Fibroblast of lung (primary cell): Measurements from ENCODE around the gene ABCB1. TPM values are rescaled to one million over a fixed set of nuclear protein-coding genes. Genes with fewer than 3 reads are reported as not detected.

ENCODE experiments used
- DNase-seq, 2 donors: peaks; one replicate each; pipeline versions ENCODE4 v3.0.0 to v3.0.0-alpha.2; 2010; ENCODE audit warnings: low read depth in 2 of 2
- H2AFZ ChIP-seq: 2 replicates; pipeline ENCODE4 v1.5.1; 2012; ENCODE audit warnings: low read length, control low read depth, inconsistent platforms
- H3K27ac ChIP-seq: 2 replicates; pipeline ENCODE4 v1.5.1; 2011; ENCODE audit warnings: low read length, control low read depth; ENCODE audit not compliant: insufficient read depth
- H3K27me3 ChIP-seq: 2 replicates; pipeline ENCODE4 v1.5.1; 2011; ENCODE audit warnings: mild to moderate bottlenecking, low read length; ENCODE audit not compliant: control insufficient read depth, insufficient read depth
- H3K36me3 ChIP-seq: 2 replicates; pipeline ENCODE4 v1.5.1; 2011; ENCODE audit warnings: low read length; ENCODE audit not compliant: control insufficient read depth, insufficient read depth
- H3K4me1 ChIP-seq: 2 replicates; pipeline ENCODE4 v1.5.1; 2011; ENCODE audit warnings: low read length; ENCODE audit not compliant: control insufficient read depth, insufficient read depth; ENCODE audit errors: extremely low read depth
- H3K4me2 ChIP-seq: 2 replicates; pipeline ENCODE4 v1.5.1; 2011; ENCODE audit warnings: low read length, control low read depth; ENCODE audit not compliant: insufficient read depth; ENCODE audit errors: extremely low read depth
- H3K4me3 ChIP-seq, 4 experiments: fragments of 200-600 bp in 1 of 4; sonication (generic) in 1 of 4; replicated peaks in 1 of 4; 2 replicates each; pipeline ENCODE4 v1.5.1; 2011 to 2016; ENCODE audit warnings: low read length in 4 of 4, low read depth in 3 of 4, mild to moderate bottlenecking in 3 of 4, control low read depth in 2 of 4, inconsistent platforms in 1 of 4, mixed read lengths in 1 of 4; ENCODE audit not compliant: insufficient read depth in 1 of 4; ENCODE audit errors: control extremely low read depth in 1 of 4
- H3K79me2 ChIP-seq: 2 replicates; pipeline ENCODE4 v1.5.1; 2012; ENCODE audit warnings: mild to moderate bottlenecking, low read length, inconsistent platforms; ENCODE audit not compliant: control insufficient read depth, insufficient read depth
- H3K9ac ChIP-seq: 2 replicates; pipeline ENCODE4 v1.5.1; 2011; ENCODE audit warnings: mild to moderate bottlenecking, low read length, control low read depth; ENCODE audit not compliant: insufficient read depth
- H3K9me3 ChIP-seq: 2 replicates; pipeline ENCODE4 v1.5.1; 2012; ENCODE audit warnings: low read depth, low read length; ENCODE audit not compliant: control insufficient read depth, insufficient read depth
- H4K20me1 ChIP-seq: 2 replicates; pipeline ENCODE4 v1.5.1; 2011; ENCODE audit warnings: low read length; ENCODE audit not compliant: control insufficient read depth, insufficient read depth; ENCODE audit errors: extremely low read depth
- CTCF ChIP-seq, 2 donors: IDR thresholded peaks in 1 of 2; conservative IDR thresholded peaks in 1 of 2; 1 replicate in 1 of 2; 2 replicates in 1 of 2; pipeline ENCODE4 v1.5.1; 2011 to 2012; ENCODE audit warnings: low read length in 2 of 2, control low read depth in 1 of 2, inconsistent platforms in 1 of 2, low read depth in 1 of 2, mild to moderate bottlenecking in 1 of 2
- EZH2 ChIP-seq: IDR thresholded peaks from 2 replicates; pipeline ENCODE4 v1.5.1; 2012; ENCODE audit warnings: low read length, control low read depth, mild to moderate bottlenecking; ENCODE audit errors: missing control alignments
- polyA plus RNA-seq, 2 donors: library from polyadenylated mRNA; depleted of rRNA in 1 of 2; stranded (reverse) in 1 of 2; unstranded in 1 of 2; fragments of >200 nt; gene quantifications; 2 replicates each; pipeline ENCODE4 v1.2.1, GENCODE V29; 2011 to 2012; ENCODE audit warnings: missing spikeins in 1 of 2
- total RNA-seq: library from RNA; depleted of rRNA; stranded (reverse); fragments of >200 nt; gene quantifications from 2 replicates; pipeline ENCODE4 v1.2.1, GENCODE V29; 2014

ABCB1 gene
- total and polyA plus RNA-seq, 2 donors (not counting 1 experiment from before 2014, with no cell fraction given), result 1.1 to 4.8 TPM

DNA sequence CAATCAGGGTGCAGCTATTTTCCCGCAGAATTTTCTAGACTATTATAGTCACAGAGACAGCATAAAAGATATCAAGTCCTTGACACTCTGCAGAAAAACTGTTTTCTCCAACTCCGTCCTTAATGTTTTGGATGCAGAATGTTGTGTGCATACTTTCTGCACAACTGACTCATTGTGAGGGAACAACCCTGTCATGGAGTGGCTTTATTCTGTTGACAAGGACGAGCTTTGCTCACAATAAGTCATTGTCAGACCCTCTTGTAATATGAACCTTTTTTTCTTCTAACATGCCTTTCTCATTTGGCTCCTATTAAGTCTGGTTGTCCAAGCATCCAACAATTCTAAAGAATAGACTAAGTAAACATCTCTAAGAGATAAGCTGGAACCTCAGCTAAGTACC lies 142.5 kb downstream of the ABCB1 start:
- Histone ChIP-seq H3K27ac (no peak overlapping the region), H3K4me2 (no peak overlapping the region), H4K20me1 (no peaks in the 10 kb centered on the region), H3K4me3 (no peak overlapping the region), H3K4me1 (no peaks in the 10 kb centered on the region), H3K9ac (no peak overlapping the region), H3K79me2 (no peaks in the 10 kb centered on the region), H2AFZ (no peak overlapping the region), H3K27me3 (no peaks in the 10 kb centered on the region), H3K36me3 (no peaks in the 10 kb centered on the region), H3K9me3 (no peaks in the 10 kb centered on the region)
- TF ChIP-seq CTCF (conservative IDR thresholded peaks at IDR 0.05 in 1 of 2, IDR thresholded peaks at IDR 0.05 in 1 of 2; ENCODE audit: low read depth in 1 of 2, low read length in 2 of 2) (no peak), EZH2 (no peak)
- DNase-seq, result peak in 1 of 2 donors; percentile 4

DNA sequence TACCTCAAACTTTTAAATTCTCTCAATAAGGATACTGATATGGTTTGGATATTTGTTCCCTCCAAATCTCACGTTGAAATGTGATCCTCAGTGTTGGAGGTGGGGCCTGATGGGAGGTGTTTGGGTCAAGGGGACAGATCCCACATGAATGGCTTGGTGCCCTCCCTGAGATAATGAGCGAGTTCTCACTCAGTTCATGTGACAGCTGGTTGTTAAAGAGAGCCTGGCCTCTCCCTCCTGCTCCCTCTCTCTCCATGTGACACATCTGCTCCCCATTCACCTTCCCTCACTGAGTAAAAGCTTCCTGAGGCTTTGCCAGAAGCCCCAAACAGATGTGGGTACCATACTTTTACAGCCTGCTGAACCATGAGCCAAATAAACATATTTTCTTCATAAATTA lies 144.4 kb downstream of the ABCB1 start:
- H3K36me3 ChIP-seq, result no peaks in the 10 kb centered on the region
- no peaks in the 10 kb centered on the region for H3K79me2 ChIP-seq
- no peaks in the 10 kb centered on the region for H3K27me3 ChIP-seq
- H2AFZ ChIP-seq, result no peak overlapping the region
- H3K4me3 ChIP-seq, result no peak overlapping the region
- no peaks in the 10 kb centered on the region for H3K4me1 ChIP-seq
- no peak overlapping the region for H3K27ac ChIP-seq
- H4K20me1 ChIP-seq, result no peaks in the 10 kb centered on the region
- H3K9ac ChIP-seq, result no peak overlapping the region
- H3K4me2 ChIP-seq, result no peak overlapping the region
- H3K9me3 ChIP-seq, result no peaks in the 10 kb centered on the region
- no peak for TF ChIP-seq CTCF (conservative IDR thresholded peaks at IDR 0.05 in 1 of 2, IDR thresholded peaks at IDR 0.05 in 1 of 2; ENCODE audit: low read depth in 1 of 2, low read length in 2 of 2)
- TF ChIP-seq EZH2, result no peak
- no peak for DNase-seq

Other genes starting within 250 kb of the ABCB1 start
- 0.26 and 0.66 TPM in 2 replicates for gene ABCB4, start 125.2 kb downstream of the ABCB1 start, total RNA-seq
- gene ABCB4, start 125.2 kb downstream of the ABCB1 start, polyA plus RNA-seq, result 0.03 and 0.16 TPM in 2 replicates
- 0.26 and 1.5 TPM in 2 replicates for gene RUNDC3B, start 27.5 kb upstream of the ABCB1 start, total RNA-seq
- gene RUNDC3B, start 27.5 kb upstream of the ABCB1 start, polyA plus RNA-seq, result 0.19 and 0.30 TPM in 2 replicates